ENCODE results near the gene SMIM9.
"Not testable (repeated sequence)": the region's sequence is repeated elsewhere in the genome, so short reads cannot be mapped to it uniquely, and the experiment has no call there.

The SMIM9 gene

GRCh38 chrX:154834562-154834961 lies at the start of gene SMIM9:
Gene SMIM9, minus strand, starts transcription at chrX:154834662. Its CDS starts 3,806 bp downstream, at chrX:154830856.
- DNase-seq, result no peak

GRCh38 chrX:154884069-154884468 lies 49.6 kb upstream of the SMIM9 start:
- not testable (repeated sequence) for DNase-seq

- DNase-seq, result no peak
These were observed 38.9 kb upstream of the SMIM9 start for GRCh38 chrX:154873329-154873728.

- DNase-seq, result not testable (repeated sequence)
These were observed 34.1 kb upstream of the SMIM9 start for GRCh38 chrX:154868522-154868921.

DNA sequence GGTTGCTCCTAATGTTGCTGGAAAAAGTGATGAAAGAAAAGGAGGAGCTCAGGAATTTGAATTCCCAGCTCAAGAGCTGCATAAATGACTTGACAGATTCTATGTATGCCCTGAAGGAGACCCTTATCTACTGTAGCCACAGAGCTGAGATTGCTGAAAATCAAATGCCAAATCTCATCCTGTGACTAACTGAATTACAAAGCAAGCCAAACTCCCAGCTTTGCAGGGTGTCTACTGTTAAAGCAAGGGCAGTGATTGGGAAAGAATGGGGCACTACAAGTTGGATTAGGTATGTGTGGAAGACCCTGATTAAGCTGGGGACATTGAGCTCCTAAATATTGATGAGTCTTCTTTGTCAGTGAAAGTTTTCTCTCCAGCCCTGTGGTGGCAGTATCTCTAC lies 20.8 kb upstream of the SMIM9 start:
- no peak for DNase-seq

DNA sequence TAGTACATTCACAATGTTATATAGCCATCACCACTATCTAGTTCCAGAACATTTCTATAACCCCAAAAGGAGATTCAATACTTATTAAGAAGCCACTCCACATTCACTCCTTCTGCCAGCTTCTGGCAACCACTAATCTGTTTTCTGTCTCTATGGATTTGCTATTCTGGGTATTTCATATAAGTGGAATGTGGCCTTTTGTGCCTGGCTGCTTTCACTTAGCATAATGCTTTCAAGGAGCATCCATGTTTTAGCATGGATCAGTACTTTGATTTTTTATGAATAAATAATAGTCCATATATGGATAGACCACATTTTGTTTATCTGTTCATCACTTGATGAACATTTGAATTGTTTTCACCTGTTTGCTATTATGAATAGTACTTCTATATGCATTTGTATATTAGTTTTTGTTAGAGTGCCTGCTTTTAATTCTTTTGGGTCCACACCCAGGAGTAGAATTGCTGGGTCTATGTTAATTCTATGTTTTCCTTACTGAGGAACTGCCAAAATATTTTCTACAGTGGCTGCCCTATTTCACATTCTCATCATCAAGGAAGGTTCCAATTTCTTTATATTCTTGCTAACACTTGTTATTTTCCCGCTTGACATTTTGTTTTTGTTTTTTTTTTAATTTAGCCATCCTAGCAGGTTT lies 16.6 kb upstream of the SMIM9 start:
- DNase-seq, result no peak

DNA sequence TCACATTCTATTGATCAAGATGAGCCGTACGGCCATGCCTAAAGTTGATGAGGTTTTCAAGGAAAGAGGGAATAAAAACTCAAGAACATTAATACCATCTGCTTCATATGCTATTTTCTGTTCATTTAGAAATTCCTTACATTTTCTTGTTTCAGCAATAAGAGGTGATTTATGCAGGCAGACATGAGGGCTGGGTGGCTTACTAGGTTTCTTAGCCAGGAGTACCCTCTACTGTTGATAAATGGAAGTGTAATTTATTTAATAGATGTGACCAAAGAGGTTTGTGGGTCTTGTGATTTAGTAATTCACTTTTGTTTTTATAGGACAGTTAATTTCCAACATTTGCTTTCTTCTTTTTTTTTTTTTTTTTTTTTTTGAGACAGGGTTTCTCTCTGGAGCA lies 6.4 kb upstream of the SMIM9 start:
- no peak for DNase-seq

DNA sequence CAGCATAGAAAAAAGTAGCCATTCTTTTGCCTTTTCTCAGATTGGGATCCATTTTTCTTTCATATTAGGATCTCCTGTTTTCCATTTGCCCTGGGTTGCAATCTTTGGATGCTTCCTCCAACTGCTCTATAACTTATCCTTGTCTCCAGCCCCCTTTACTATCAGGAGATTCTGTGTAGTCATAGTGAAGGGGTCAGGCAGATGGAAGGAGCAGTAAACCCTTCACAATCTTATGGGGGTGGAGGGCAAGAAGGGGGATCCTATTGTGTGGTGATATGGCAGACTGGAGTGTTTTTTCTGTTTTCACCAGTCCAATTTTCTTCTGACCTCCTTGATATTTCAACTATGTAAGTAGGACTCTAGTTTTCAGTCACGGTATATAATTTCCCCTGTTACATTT lies 1.7 kb upstream of the SMIM9 start:
- no peak for DNase-seq

- no peak for DNase-seq
These were observed 652 bp downstream of the SMIM9 start for GRCh38 chrX:154833746-154834274.

DNA sequence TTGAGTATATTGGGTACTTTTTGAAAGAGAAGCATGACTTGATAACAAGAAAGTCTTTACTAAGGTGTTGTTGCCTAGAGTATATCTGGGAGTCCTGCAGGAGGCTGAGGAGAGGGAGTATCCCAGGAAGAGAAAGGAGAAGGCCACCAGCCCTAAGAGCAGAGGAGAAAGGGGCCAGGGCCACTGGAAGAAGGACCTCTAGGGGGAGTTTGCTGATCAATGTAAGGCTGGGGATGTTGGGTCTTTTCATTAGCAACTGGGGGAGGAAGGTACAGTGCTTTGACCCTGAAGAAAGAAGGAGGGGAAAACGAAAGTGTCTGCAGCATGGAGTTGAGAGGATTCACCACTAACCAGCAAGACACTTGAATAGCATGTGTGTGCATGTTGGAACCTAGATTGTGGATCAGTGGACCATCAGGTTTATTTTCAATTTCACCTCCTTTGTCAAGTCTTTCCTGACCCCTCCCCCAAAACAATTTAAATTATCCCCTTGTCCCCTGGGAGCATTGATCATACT lies 4.5 kb downstream of the SMIM9 start:
- DNase-seq, result no peak

DNA sequence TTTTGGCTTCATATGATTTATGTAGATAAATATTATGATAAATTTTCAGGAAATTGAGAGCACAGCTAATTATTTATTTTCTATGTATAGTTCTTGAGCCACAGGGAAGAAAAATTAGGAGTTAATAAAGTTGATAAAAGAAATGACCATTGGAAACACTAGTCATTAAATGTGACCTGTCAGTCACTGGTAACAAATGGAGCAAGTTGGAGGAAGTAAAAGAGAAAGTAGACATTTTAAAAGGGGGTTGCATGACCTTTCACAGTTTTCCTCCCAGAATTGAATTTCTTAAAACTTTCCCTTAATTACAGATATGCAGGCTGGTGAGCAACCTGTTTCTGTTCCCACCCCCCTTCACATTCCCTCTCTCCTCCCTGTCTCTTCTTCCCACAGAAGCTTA lies 5.3 kb downstream of the SMIM9 start:
- no peak for DNase-seq

- no peak for DNase-seq
These were observed 6.5 kb downstream of the SMIM9 start for GRCh38 chrX:154828016-154828408.

DNA sequence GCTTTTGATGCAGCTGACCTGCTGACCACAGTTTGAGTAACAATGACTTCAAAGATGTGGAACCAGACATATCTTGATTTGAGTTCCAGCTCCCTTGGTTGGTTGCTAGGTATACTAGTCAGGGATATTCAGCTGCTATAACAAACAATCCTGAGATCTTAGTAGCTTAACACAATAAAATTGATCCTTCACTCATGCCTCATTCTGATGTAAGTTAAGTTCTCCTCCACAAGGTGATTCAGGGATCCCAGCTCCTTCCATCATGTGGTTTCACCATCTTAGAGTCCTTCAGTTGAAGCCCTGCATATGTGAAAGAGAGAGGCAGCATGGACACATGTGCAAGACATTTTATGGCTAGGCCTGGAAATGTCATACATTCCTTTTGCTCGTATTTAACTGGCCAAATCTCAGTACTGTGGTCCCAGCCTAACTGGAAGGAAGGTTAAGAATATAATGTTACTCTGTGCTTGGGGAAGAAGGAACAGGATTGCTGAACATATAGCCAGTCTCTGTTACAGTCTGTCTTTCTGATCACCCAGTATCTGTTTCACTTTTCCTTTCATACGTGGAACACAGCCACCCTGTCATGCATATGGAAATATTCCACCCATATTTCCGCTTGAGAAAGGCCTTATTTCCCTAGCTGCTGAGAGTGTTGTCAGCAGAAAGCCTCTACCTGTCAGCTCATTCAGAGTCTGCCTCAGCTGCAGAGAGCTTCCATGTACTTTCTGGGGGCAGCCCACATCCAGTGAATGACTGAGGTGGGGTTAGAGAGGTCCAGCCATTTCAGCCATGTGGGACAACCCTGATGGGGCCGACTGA lies 7.1 kb downstream of the SMIM9 start:
- no peak for DNase-seq

- DNase-seq, result not testable (repeated sequence)
These were observed 8.9 kb downstream of the SMIM9 start for GRCh38 chrX:154825586-154825985.

DNA sequence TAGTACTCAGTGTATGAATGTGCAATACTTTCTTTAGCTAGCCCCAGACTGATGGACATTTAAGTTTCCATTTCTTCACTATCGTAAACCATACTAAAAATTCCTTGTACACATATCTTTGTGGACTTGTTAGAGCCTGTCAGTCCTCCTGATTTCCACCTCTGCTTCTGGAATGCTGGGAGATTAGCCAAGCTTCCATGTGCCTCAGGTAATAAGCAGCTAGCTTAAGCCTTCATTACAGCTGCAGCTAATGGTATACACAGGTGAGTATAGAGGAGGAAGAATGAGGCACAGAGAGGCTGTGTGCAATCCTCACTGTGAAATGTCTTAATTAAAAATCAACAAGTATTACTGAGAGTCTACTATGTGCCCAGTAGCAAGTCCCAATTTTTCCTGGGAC lies 9.8 kb downstream of the SMIM9 start:
- DNase-seq, result no peak

DNA sequence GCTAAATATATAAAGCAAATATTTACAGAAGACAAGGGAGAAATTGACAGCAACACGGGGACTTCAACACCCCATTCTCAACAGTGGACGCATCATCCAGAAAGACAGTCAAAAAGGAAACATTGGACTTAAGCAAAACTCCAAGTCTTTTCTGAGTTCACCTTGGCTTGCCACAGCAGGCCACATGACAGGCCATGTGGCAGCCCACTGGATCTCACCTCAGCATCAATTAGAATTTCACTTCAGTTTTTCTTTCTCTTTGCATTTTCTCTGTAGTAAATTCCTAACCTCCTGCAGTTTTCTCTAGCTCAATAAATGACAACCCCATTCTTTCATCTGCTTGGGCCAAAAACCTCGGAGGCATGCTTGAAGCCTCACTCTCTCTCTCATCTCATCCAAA lies 12.4 kb downstream of the SMIM9 start:
- DNase-seq, result no peak

DNA sequence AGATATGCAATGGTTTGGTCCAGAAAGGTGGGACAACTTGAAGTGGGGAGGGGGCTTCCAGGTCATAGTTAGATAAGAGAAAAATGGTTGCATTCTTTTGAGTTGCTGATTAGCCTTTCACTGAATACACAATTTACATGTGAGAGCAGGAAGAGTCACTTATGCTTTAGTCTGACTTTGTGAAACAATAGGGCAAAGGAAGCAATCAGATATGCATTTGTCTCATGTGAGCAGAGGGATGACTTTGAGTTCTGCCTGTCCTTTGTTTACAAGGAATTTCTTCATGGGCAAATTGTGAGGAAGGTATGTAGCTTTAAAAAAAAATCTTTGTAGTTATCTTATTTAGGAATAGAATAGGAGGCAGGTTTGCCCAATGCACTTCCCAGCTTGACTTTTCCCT lies 12.9 kb downstream of the SMIM9 start:
- DNase-seq, result no peak

DNA sequence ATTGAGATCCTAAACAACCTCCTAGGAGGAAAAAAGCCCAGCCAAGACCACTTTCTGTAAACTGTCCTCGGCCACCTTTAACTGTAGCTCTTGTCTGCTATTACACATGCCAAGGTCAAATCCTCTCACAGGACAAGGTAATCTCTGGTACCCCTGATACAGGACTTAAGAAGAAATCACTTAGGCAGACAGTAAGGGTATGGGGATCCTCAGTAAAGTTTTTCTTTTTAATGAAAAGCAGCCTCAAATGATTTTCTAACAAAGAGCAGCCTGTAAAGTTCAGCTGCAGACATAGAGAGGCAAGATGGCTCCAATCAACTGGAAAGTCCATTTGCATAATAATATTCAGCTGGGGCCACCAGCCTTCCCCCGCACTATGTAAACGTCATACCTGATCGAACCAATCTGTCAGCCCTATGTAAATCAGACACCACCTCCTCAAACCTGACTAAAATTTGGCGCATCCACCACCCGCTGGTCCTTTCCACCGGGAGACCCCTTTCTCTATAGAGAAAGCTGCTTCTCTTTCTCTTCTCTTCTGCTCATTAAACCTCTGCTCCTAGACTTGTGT lies 14.6 kb downstream of the SMIM9 start:
- no peak for DNase-seq

DNA sequence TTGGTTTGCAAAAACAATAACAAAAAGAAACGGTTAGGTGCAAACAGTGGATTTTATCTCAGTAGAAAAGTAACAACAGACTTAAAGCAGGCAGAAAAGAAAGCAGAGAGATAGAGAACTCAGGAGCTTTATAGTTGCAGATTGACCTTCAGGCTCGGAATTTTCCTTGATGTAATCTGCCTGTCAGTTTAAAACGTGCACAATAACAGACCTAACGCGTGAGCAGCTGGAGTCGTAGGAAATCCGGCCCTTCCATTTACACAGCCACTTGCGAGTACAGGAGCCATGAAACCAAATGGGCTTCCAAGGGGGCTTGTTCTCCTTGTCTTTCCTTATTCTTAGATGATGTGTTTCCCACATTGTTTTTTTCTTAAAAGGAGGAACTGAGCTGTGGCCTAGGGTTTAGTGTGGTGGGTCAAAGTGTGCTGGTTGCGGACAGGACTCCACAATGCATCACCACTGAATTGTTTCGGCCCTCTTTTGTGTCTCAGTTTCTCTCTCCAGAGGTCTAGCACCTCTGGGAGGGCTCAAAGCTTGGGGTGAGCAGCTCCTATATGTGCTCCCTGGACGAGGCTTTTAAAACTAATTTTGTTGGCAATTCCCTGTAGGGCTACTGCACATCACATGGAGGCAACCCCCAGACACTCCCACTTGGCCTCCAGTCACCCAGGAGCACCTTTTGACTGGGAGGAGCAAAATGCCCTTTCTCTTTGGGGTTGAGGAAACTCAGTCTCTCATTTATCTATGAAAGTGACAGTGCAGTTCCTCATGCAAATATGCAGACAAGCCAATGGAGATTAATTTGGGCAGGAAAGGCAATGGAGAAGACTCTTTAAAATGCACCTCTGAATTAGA lies 15.3 kb downstream of the SMIM9 start:
- DNase-seq, result no peak

DNA sequence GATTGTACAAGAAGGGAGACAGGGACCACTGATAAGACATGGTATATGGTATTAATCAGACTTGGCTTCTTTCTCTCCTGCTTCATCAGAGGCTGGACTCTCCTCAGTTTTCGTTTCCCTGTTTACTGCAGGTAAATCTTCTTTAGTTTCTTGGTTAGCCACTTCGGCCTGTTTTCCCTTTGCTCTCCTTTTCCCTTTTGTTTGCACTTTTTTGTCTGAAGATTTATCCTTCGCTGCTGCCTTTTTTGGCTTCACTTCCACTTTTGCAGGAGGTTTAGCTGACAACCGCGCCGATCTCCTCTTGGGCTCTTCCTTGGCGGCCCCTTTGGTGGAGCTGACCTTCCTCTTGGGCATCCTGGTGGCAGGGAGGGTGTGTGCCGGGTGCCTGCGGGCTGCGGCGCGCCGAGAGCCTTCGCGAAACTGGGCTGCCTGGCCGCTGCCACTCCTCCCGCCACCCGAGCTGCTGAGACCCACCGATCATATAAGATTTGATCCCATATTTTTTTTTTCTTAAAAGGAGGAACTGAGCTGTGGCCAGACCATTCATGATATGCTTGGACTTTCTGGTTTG lies 17.3 kb downstream of the SMIM9 start:
- not testable (repeated sequence) for DNase-seq

- DNase-seq, result not testable (repeated sequence)
These were observed 18.1 kb downstream of the SMIM9 start for GRCh38 chrX:154816326-154816898.

DNA sequence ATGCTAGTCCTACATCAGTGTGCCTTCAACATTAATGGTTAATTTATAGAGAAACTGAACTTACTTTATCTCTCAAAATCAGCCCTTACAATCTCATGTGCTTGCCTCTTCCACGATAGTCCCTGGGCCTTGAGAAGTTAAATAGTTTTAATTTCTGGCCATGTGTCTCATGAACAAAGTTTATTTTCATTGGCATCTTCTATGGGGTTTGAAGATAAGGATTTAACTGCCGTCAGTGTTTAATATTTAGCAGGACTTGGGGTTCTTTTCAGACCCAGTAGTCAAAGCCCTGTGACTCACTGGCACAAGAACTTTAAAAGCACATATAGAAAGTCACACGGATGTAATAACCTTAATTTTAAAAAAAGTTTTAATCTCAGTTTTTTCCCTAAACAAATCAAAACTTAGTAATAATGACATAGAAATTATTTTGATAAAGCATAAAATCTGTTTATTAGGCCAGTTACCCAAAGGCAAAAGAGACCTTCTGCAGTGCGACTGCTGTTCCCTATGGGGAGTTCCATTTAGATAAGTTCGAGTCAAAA lies 19.1 kb downstream of the SMIM9 start:
- DNase-seq, result no peak
